GM18868 (cell line): Measurements from ENCODE around the gene PIK3C2G.
"Not testable (repeated sequence)": the region's sequence is repeated elsewhere in the genome, so short reads cannot be mapped to it uniquely, and the experiment has no call there.

ENCODE experiments used
- ATAC-seq: cut with Tn5 transposase; IDR thresholded peaks from one replicate; pipeline ENCODE4 v1.9.1; 2021; ENCODE audit warnings: mild to moderate bottlenecking, moderate library complexity; ENCODE audit not compliant: unreplicated experiment

Gene PIK3C2G

GRCh38 chr12:18693986-18694385, 432.7 kb downstream of the PIK3C2G start:
- ATAC-seq, result not testable (repeated sequence)

GRCh38 chr12:18696971-18697602, 435.8 kb downstream of the PIK3C2G start:
- ATAC-seq, result no peak
